NCI-H146 treated with DMSO at 0.1 percent for 48 hours (cell line): Measurements from ENCODE around the gene B3GALT5.
"Not testable (repeated sequence)": the region's sequence is repeated elsewhere in the genome, so short reads cannot be mapped to it uniquely, and the experiment has no call there.

Source experiments
- DNase-seq: peaks from one replicate; lab custom pipeline; 2025; ENCODE audit not compliant: unreplicated experiment; lab: John Stamatoyannopoulos, UW

Gene B3GALT5

DNA sequence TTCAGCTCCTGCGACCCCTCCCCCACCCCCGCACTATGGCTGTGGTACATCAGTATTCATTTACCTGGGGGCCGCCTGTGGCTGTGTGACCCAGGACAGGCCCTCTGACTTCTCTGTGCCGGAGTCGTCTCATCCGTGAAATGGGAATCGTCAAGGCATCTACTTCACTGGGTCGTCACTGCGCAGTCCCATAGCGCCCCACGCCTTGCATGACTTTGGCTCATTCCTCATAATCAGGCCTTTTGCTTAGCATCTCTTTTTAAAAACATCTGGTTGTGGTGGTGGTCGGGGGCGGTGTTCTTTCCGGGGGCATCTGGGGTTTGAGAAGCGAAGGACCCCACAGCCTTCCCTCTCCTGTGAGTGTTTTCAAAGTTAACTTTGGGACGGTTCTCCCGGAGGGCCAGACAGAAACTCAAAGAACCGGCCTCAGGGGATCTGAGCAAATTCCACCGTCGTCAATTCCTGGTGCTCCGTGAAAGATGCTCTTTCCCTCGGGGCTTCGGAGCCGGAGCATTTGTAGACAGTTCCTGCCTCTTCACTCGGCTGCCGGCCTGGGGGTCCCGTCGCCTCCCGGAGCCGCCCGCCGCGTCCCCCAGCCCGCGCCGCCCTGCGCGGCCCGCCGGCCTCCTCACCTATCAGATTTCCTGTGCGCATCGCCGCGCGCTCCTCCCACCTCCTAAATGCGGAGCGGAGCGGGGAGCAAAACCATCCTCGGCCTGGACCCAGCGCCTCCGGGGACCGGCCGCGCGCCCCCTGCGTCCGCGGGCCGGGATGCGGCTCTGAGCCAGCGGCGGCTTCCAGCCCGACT lies at the start of gene B3GALT5:
TSS of gene B3GALT5 (plus strand) at position 708 of the 808 bp plus-strand sequence. CDS start 47,620 bp downstream, outside the sequence.
- no peak for DNase-seq

DNA sequence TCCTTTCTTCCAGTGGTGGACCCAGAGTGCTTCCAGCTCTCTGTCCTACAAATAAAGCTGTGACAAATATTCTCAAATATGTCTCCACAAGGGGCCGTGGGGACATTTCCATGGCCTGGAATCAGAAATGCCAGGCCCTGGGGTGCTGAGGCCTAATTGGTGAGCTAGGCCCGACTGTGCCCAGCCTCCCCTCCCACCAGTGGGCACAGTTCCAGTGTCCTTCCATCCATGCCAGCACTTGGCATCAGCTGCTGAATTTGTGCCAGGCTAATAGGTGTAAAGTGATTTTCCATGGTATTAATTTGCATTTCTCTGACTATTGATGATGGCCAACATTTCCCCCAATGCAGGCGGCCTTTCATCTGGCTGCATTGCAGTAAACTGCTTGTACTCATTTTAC lies 48.5 kb upstream of the B3GALT5 start:
- DNase-seq = no peak

DNA sequence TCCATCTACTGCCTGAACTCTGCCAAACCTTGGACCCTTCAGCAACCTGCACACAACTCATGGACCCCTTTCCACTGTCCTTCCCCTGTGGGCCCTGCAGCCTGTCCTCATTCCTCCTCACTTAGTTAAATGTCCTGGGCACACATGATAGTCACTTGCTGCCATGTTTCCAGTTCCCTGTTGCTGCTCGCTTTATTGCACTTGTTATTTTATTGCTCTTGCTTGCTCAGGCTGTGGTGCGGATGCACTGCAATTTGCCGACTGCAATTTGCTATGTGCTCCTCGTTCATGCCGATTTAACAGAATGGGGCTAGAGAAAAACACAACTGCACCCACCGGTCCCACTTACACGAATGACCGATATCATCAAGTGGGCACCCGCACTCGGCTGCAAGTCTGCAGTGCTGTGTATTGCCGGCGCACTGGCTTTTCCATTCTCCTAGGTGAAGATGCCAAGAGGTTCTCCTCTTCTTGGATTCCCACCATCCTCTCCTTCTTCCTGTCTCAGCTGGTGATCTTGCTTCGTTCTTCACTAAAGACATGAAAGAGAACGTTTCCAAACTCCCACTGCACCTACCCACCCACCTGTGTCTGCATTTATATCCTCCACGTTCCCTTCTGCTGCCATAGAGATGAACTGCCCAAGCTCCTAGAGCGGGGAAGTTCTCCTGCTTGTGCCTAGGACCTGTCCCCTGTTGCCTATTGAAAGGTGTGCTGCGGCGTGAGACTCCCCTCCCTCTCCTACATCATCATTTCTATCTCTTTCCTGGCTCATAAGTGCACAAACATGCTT lies 45.4 kb upstream of the B3GALT5 start:
- DNase-seq = no peak

GRCh38 chr21:39568361-39568760 lies 44.4 kb upstream of the B3GALT5 start:
- DNase-seq = no peak

GRCh38 chr21:39575775-39576174 lies 37.0 kb upstream of the B3GALT5 start:
- DNase-seq = no peak

GRCh38 chr21:39576518-39577128 lies 36.1 kb upstream of the B3GALT5 start:
- no peak for DNase-seq

GRCh38 chr21:39579734-39580332 lies 32.9 kb upstream of the B3GALT5 start:
- no peak for DNase-seq

DNA sequence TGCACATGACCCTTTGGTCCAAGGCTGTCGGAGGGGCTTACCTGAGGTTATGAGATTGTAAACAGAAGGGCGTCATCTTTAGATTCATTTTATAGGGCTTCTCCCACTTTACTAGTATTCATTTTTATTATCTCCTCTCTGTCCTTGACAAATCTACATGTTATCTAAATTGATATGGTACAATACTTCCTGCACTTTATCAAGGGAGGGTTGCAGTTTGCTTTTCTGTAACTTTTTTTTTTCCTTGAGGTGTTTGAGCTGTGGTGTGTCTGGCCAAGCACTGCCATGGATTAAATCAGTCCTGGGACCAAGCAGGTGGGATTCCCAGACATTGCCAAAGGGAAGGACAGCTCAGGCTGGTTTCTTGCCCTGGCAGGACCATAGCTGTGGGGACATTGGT lies 32.0 kb upstream of the B3GALT5 start:
- no peak for DNase-seq

- DNase-seq = no peak
These were observed 31.3 kb upstream of the B3GALT5 start for GRCh38 chr21:39581414-39581813.

DNA sequence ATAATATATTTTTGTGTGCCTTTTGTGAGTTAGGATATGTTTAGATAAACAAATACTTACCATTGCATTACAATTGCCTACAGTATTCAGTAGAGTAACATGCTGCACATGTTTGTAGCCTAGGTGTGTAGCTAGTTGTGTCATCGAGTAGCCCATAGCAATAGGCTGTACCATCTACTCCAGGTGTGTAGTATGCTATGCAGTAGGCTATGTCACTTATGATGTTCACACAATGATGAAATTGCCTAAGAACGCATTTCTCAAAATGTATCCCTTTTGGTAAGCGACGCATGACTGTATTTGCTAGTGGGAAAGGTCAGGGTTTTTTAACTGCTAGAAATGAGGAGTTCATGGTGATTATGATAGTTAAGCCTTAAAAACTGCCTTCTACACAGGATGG lies 30.0 kb upstream of the B3GALT5 start:
- no peak for DNase-seq

GRCh38 chr21:39583586-39583985 lies 29.2 kb upstream of the B3GALT5 start:
- not testable (repeated sequence) for DNase-seq

DNA sequence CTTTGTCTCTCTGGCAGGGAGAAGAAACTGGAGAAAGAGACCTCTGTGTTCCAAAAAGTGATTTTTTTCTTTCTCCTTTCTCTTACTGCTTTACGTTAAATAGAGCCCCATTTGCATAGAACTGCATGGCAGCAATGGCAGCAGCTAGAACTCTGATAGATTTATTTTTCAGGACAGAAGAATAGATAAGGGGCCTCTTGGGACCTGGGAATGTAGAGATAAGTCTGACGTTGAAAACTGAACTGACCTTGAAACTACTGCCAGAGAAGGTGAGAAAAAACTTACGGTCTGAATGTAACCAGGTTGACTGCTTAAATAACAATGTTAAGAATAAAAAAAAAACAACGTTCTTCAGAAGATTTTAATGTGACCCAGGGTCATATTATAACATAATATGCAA lies 25.4 kb upstream of the B3GALT5 start:
- DNase-seq = no peak

DNA sequence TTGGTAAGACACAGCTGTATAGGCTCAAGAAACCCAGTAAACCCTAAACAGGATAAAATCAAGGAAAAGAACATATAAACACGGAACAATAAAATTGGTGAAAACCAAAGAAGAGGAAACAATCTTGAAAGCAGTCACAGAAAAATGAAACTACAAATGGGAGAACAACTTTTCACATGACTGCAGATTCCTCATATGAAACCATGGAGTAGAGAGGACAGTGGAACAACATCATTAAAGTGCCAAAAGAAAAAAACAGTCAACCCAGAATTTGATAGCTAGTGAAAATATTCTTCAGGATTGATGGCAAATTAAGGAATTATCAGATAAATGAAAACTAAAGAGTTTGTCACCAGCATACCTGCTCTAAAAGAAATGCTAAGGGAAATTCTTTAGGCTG lies 23.9 kb upstream of the B3GALT5 start:
- DNase-seq = no peak

GRCh38 chr21:39593522-39593921 lies 19.2 kb upstream of the B3GALT5 start:
- DNase-seq = no peak

DNA sequence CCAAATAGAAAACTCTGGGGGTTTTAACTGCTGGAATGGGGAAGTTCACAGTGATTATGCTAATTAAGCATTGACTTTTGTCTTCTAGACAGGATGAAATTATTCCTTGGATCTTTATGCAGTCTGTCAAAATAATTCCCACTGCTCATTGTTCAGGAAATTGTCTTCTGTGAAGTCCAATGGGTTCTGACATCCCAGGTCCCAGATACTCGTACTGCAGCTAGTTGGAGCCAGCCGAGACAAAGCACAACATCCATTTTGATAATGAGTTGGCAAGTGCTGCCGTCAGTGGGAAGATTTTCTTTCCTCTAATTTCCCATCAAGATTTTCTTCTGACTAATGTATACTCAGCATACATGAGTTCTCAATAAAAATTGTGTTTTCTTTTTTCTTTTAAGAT lies 17.3 kb upstream of the B3GALT5 start:
- DNase-seq = no peak

DNA sequence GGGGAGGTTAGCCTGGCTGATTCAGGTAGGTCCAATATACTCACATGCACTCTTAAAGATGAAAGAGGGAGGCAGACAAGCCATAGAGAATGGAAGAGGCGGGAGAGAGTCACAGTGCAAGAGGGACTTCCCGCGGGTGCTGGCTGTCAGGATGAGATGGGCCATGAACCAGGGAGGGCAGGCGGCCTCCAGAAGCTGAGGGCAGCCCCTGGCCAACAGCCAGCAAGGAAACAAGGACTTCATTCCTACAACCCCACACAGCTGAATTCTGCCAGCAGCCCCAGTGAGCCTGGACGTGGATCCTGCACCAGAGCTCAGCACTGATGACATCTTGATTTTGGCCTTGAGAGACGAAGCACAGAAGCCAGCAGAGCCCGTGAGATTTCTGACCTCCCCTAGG lies 15.1 kb upstream of the B3GALT5 start:
- no peak for DNase-seq

DNA sequence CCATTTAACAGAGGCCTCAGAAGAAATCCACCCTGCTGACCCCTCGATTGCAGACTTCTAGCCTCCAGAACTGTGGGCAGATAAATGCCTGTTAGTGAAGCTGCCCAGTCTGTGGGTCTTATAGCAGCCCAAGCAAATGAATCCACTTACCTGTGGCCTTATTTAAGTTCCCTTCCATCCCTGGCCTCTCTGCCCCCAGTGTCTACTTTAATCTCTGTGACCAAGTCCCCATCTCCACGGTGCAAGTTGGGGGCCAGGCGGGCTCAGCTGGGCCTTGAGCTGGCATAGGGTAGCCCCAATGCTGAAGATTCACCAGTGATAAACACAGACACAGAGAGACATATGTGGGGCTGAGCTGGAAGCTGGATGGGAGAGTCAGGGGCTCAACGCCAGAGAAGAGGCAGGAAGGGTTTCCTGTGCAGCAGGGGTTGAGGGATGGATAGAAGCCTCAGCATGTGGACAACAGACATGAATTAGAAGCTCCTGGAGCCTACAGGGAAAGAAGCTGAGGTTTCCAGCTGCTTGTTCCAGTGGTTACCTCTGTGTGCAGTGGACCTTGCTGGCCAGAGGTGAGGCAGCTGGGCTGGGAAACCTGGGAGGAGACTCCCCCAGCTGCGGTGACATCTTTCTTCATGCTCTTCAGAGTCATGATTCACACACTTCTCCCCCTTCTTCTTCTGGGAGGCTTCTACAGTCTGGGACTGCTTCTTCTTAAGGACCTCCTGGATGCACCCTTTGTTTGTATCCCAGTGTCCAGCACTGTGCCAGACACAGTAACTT lies 13.4 kb upstream of the B3GALT5 start:
- DNase-seq = no peak

GRCh38 chr21:39601187-39601928 lies 11.4 kb upstream of the B3GALT5 start:
- DNase-seq = no peak

- no peak for DNase-seq
These were observed 10.6 kb upstream of the B3GALT5 start for GRCh38 chr21:39602076-39602689.

DNA sequence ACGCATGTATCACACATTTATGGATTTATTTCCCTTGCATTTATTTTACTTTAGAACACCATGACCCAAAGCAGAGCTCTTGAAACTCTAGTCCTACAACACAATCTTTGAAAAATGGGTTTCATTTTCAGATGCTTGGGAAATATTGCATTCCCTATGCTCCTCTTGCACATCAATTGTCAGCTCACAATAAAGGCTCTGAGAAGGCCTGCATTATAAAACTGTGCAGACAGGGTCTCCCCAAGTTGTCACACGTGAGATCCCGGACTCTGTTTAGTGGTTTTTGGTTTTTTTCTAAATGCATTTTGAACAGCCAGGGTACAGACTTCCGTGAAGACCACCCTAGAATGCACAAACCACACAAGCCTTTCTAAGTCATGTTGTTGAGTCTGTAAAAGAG lies 9.9 kb upstream of the B3GALT5 start:
- DNase-seq = no peak
